ENCODE measurements around the gene ZNF841.
"Not testable (repeated sequence)": the region's sequence is repeated elsewhere in the genome, so short reads cannot be mapped to it uniquely, and the experiment has no call there.

ZNF841 gene

DNA sequence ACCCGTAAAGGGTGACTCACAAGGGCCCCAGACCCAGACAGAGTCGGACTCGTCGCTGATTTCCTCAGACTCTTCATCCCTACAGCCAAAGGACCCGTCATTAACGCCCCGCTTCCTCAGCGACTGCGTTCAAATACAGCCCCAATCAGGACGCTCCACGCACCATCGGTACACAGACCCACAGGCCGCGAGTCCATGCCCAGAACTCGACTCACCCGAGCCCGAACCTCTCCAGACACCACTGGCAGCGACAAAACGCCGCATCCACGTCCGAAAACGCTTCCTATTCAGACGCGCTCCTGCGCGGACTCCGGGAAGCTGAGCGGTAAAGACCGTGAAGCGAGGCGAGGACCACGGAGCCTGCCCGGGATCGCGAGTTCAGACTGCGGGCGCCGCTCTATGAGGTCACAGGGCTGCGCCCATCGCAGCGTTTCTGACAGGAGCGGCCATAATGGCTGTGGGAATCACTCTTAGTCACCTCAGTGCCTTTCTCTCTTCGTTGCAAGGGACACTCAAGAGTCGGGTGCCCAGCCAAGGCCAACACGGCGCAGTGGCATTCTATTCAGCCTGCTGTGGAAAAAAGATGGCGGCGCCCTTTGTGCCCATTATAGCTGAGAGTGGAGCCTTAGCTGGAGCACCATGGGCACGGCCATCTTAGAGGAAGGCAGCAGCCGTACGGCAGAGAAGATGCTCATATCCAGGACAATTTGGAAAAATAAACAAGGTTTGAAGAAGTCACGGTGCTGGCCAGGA is 67.4 kb downstream of the ZNF841 start, which contains the start of gene ZNF614:
Gene ZNF614, minus strand, starts transcription at position 353 of the 753 bp plus-strand sequence. CDS start 2,634 bp downstream, outside the sequence.
- FAIRE-seq = no peak
- TF ChIP-seq, protein P1, sequence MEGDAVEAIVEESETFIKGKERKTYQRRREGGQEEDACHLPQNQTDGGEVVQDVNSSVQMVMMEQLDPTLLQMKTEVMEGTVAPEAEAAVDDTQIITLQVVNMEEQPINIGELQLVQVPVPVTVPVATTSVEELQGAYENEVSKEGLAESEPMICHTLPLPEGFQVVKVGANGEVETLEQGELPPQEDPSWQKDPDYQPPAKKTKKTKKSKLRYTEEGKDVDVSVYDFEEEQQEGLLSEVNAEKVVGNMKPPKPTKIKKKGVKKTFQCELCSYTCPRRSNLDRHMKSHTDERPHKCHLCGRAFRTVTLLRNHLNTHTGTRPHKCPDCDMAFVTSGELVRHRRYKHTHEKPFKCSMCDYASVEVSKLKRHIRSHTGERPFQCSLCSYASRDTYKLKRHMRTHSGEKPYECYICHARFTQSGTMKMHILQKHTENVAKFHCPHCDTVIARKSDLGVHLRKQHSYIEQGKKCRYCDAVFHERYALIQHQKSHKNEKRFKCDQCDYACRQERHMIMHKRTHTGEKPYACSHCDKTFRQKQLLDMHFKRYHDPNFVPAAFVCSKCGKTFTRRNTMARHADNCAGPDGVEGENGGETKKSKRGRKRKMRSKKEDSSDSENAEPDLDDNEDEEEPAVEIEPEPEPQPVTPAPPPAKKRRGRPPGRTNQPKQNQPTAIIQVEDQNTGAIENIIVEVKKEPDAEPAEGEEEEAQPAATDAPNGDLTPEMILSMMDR (IDR thresholded peaks at IDR 0.05; ENCODE audit: insufficient read depth, missing control alignments) = no peak
- DNase-seq (ENCODE audit: insufficient read length, low spot score) = peak; percentile 67

GRCh38 chr19:52026255-52026990 is 69.1 kb downstream of the ZNF841 start:
- FAIRE-seq; DNase-seq (ENCODE audit: insufficient read length, low spot score): not testable (repeated sequence)

GRCh38 chr19:52024478-52024877 is 71.1 kb downstream of the ZNF841 start:
- FAIRE-seq; DNase-seq (ENCODE audit: insufficient read length, low spot score): not testable (repeated sequence)

DNA sequence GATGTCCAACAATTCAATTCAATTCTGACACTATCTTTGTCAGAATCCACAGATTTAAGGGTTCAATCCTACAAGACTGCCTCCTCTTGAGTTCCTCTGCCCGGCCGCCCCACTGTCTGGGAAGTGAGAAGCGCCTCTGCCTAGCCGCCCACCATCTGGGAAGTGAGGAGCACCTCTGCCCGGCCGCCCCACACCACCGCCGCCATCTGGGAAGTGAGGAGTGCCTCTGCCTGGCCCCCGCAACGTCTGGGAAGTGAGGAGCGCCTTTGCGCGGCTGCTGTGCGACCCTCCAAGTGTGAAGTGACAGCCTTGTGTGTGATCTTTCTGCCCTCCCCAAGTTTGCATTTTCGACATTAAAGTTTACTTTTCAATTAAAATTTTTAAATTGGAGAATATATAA is 73.4 kb downstream of the ZNF841 start:
- FAIRE-seq (no peak), DNase-seq (ENCODE audit: insufficient read length, low spot score) (no peak)
- TF ChIP-seq, protein P1 (IDR thresholded peaks at IDR 0.05; ENCODE audit: insufficient read depth, missing control alignments) = no peak

GRCh38 chr19:52020506-52020905 is 75.1 kb downstream of the ZNF841 start:
- TF ChIP-seq, protein P1 (IDR thresholded peaks at IDR 0.05; ENCODE audit: insufficient read depth, missing control alignments) = no peak
- DNase-seq (ENCODE audit: insufficient read length, low spot score) = no peak
- FAIRE-seq = no peak
